Right renal cortex interstitium (tissue), 3 donors: ENCODE measurements around the gene DBNDD2. TPM values are rescaled to one million over a fixed set of nuclear protein-coding genes. Genes with fewer than 3 reads are reported as not detected.

Source experiments
- DNase-seq, 3 donors: peaks; one replicate each; pipeline ENCODE4 v3.0.0-alpha.2; 2013; ENCODE audit warnings: low read depth in 3 of 3, low spot score in 2 of 3
- polyA plus RNA-seq, 3 donors: library from polyadenylated mRNA; unstranded; fragments of 120-200 nt; gene quantifications; one replicate each; pipeline ENCODE4 v1.2.1, GENCODE V29; 2013; ENCODE audit not compliant: insufficient read length in 3 of 3

Gene DBNDD2
- polyA plus RNA-seq, 3 donors: 25.0 to 31.1 (median 27.0) TPM

DNA sequence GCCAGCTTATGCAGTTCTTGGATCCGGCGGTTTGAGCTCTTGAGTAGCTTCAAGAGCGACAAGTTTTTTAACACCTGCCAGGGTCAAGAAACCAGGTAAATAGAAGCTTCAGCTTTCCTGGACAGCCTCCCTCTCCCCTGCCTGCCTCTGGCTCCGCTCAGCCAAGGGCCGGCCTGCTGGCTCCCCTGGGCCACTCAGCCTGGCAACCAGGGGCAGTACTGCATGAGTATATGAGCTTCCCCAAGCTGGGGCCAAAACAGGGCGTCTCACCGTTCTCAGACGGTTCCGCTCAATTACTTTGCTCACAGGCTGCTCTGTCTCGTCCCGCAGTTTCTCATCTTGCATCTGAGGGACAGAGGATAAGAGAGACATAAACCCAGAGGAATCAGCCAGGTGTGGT, 30.8 kb upstream of the DBNDD2 start:
- DNase-seq: peak in 1 of 3 donors; percentile 41

DNA sequence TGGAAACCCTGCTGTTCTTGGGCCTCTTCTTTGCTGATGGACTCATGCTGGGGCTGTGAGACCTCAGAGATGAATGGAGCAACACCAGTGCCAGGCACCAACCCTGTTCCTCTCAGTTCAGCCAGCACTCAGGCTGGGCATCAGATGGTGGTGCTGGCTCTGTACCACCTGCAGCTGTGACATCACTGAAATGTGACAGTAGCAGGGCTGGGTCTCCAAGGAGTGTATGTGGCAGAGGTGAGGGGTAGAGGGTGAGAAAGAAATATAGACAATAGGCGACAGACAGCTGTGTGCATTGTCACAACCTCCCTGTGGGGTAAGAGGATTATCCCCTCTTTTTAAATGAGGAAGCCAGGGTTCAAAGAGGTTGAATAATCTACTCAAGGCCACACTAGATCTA, 29.9 kb upstream of the DBNDD2 start, which contains the start of gene TP53TG5:
Gene TP53TG5, minus strand, starts transcription at position 135 of the 400 bp plus-strand sequence. Its CDS starts 89 bp downstream, at position 46.
- DNase-seq: no peak

DNA sequence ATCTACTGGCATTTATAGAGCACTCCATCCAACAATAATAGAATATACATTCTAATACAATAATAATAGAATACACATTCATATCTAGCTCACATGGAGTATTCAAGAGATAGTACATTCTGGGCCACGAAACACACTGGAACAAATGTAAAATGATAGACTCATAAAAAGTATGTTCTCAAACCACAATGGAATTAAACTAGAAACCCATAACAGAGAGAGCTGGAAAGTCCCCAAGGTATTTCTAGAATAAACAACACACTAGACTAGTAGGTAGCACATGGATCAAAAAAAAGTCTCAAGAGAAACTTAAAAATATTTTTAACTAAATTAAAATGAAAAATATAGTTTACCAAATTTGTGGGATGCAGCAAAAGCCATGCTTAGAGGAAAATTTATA, 20.8 kb upstream of the DBNDD2 start:
- no peak for DNase-seq

DNA sequence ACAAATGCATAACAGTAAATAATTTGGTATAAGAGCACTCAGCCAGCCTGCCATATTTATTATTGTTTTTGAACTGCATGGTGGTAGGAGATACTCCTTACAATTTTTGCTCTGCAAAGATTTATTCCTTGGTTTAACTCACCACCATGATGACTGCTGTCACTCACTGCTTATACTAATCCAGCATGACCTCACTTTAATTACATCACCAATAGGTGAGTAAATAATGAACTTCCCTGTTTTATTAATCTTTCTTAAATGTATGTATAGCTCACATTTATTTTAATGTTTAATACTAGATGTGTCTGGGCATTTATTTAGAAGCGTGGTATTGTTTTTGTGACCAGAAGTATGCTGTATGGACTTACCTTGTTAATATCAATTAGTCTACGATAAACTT, 17.2 kb upstream of the DBNDD2 start:
- no peak for DNase-seq

DNA sequence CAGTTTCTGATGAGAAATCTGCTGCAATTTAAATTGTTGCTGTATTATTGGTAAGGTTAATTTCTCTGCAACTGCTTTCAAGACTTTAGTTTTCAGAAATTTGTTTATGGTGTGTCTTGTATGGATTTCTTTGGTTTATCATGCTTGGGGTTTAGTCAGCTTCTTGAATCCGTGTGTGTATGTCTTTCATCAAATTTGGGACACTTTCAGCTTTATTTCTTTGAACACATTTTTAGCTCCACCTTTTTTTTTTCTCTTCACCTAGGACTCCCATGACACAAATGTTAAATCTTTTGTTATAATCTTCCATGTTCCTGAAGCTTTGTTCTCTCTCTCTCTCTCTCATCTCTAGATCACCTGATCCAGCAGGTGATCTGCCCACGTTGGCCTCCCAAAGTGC, 16.5 kb upstream of the DBNDD2 start:
- DNase-seq: no peak

DNA sequence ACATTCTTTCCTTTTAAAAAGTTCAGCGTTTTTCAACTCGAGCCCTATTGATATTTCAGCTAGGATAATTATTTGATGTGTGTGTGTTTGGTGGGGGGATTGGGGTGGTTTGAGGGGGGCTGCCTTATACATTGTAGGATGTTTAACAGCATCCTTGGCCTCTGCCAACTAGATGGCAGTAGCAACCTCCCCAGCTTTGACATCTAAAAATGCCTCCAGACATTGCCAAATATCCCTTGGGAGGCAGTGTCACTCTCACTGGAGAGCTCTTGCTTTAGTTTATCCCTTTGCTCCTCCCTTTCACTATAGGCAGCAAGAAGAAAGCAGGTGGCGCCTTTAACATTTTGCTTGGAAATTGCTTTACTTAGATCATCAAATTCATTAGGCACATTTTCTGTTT, 15.4 kb upstream of the DBNDD2 start:
- no peak for DNase-seq

DNA sequence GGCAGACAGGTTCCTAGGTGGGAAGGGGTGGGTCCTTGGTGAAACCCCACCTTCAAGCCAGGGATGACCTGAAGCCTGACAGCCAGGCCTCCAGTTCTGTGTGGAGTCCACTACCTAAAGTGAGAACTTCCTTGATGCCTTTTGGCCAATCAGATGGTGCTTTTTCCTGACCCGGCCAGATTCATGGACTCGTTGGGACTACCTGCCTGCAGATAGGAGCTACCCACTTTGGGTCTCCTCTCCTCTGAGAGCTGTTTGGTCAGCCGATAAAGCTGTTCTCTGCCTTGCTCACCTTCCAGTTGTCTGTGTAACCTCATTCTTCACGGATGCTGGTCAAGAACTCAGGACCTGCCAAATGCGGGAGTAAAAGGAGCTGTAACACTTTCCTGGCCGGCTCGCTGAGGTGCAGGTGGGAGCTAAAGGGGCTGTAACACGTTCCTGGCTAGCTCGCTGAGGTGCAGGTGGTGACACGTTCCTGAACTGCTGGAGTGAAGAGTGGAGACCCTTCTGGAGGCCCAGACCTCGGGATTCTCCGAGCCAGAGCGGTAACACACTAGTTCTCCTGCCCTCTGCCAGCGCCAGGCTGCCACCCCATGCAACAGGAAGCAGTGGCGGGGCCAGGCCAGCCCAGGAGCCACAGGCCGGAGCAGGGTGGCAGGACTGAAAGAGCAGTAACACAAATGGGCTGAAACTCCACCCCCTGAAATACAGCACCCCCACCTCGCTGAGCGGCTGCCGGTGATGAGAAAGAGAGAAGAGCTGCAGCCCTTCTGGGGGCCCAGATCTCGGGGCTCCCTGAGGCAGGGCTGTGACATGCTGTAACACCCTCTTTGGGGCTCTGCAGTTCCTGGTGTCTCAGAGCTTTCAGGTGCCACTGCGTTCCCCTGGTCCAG, 13.6 kb upstream of the DBNDD2 start:
- no peak for DNase-seq

DNA sequence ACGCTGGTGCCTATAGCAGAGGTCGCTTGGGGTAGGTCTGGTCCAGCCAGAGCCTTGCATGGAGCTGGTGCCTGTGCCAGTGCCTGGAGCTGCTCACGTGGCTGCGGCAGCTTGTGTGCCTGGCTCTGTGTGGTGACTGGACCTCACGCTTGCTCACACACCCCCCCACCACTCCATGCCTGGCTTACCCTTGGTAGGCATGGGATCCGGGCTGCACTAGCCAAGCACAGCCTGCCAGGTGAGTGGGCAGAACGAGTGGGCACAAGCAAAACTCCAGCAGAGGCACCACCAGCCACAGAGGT, 13.0 kb upstream of the DBNDD2 start:
- no peak for DNase-seq

DNA sequence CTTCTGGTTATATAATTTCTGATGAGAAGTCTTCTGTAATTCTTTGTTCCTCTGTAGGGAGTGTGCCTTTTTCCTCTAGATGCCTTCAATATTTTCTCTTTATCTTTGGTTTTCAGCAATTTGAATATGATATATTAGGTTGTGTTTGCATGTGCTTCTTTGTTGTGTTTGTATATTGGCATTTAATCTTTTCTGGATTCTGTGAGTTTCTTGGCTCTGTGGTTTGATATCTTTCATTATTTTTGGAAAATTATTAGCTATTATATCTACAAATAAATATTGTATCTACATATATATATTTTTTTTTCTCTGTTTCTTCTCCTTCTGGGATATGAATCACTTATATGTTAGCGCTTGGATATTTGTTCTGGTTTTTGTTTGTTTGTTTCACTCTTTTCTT, 9.1 kb upstream of the DBNDD2 start:
- DNase-seq: no peak

DNA sequence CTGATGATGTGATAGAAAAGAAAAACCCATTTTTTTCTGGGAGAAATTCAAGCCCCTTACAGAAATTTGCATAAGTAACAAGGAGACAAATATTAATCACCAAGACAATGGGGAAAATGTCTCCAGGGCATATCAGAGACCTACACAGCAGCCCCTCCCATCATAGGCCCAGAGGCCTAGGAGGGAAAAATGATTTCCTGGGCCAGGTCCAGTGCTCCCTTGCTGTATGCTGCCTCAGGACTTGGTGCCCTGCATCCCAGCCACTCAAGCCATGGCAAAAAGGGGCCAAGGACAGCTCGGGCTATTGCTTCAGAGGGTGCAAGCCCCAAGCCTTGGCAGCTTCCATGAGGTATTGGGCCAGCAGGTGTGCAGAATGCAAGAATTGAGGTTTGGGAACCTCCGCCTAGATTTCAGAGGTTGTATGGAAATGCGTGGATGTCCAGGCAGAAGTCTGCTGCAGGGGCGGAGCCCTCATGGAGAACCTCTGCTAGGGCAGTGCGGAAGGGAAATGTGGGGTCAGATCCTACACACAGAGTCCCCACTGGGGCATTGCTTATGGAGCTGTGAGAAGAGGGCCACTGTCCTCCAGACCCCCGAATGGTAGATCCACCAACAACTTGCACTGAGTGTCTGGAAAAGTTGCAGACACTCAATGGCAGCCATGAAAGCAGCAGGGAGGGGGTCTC, 7.6 kb upstream of the DBNDD2 start:
- DNase-seq: no peak

DNA sequence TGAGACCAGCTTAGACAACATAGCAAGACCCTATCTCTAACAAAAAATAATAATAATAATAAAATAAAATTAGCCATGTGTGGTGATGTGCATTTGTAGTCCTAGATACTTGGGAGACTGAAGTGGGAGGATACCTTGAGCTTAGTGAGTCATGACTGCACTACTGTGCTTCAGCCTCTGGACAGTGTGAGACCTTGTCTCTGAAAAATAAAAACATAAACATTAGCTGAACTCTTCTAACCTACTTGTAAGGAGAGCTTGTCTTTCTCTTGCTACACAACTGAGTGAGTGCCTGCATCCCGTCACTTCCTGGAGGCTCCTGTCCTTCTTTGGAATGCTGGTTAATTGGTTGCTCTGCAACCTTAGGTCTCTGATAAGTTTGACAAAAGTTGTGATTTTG, 5.1 kb upstream of the DBNDD2 start:
- DNase-seq: no peak

DNA sequence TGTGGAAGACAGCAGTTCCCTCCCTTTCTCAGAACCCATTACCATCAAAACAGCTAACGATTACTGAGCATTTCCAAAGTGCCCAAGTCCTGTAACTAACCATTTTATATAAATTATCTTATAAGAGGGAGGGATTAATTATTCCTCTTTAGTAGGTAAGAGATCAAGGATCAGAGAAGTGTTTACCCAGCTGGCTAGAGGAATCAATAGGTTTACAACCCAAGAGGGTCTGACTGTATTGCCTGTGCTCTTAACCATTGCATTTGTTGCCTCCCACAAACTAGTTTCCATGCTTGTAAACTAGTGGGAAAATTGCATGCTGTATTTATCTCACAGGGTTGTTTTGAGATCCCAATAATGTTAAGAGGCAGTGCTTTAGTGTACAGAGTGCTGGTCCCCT, 3.7 kb upstream of the DBNDD2 start:
- DNase-seq: no peak

DNA sequence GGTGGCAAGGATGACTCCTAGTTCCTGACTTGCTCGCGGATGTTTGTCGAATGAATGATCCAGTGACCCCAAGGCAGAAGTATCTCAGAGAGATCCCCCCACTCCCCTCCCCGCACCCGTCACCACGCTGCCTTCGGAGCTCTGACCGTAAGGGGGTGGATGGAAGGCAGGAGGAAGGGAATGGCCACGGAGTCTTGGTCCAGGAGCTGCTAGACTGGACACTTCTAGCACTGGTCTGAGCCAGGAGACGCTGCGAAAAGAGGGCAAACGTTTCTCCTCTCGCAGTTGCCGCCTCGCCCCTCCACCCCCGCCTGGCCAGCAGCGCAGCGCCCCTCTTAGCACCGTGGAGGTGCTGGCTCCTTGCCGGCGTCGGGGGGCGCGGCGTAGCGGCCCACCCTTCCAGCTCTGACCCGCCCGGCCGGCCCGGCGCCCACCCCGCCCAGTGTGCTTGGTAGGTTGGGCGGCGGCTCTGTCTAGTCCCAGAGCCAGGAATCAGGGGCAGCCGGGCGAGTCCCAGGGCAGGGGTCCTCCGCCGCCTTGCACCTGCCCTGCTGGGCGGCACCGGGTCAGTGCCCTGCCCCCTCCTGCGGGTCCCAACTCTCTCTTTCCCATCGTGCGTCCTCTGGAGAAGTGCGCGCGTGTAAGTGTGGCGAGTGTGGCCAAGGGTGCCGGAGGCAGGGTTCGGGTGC, 2.4 kb upstream of the DBNDD2 start:
- DNase-seq: no peak

DNA sequence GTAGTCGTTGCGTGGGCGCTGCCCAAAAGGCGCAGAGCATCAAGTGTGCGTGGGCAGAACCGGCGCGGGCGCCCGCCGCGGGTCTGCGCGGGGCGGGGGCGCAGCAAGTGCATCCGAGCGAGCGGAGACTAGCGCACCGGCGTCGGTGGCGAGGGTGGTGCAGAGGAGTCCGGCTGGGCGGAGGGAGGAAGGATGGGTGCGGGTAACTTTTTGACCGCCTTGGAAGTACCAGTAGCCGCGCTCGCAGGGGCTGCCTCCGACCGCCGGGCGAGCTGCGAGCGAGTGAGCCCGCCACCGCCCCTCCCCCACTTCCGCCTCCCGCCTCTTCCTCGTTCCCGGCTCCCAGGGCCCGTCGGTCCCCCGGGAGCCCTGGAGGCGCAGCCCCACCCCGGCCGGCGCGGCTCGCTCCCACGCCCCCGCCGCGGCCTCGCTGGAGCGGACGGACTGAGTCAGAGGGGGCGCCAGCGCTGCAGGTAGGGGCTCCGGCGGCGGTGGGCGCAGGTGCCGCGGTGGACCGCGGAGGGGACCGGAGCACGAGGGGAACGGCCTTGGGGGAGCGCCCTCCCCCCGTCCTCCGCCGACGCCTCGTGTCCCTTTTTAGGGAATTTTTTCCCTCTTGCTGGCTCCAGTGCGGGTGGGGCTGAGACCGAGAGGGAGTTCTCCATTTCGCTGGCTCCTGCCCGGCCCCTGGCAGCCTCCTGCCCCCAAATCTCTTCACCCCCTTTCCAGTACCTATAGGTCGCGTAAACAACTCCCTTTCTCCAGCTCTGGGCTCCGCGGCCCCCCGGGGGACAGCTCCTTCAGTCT, 1.6 kb upstream of the DBNDD2 start:
- peak in 1 of 3 donors; percentile 13 for DNase-seq

DNA sequence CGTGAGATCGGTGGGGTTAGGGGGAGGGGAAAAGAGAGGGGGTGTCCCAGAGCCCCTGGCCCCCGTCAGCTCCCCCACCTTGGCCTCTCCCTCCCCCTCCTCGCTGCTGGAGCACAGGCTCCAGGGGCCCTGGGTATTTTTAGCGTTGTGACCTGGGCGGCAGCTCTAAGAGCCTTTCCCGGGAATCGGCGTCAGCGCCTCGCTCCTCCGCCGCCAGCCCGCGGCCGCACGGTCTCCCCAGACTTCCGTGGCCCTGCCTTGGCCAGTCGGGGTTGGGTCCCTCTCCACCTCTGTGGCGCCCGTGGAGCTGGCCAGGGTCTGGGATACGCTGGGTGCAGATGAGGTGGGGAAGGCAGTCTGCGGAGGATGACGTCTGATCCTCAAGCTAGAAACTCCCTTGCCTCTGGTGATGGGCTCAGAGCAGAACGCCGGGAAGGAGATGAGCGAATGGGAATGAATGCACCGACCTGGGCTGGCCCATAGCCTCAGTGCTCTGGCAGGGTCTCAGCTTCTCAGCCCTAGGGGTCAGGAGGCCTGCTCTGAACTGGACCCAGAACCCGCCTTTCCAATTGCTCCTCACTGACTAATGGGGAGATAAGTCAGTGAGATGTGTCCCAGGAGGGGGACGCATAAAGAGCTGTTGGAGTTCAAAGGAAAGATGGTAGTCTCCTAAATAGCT, 883 bp upstream of the DBNDD2 start:
- peak in 1 of 3 donors; percentile 8 for DNase-seq

DNA sequence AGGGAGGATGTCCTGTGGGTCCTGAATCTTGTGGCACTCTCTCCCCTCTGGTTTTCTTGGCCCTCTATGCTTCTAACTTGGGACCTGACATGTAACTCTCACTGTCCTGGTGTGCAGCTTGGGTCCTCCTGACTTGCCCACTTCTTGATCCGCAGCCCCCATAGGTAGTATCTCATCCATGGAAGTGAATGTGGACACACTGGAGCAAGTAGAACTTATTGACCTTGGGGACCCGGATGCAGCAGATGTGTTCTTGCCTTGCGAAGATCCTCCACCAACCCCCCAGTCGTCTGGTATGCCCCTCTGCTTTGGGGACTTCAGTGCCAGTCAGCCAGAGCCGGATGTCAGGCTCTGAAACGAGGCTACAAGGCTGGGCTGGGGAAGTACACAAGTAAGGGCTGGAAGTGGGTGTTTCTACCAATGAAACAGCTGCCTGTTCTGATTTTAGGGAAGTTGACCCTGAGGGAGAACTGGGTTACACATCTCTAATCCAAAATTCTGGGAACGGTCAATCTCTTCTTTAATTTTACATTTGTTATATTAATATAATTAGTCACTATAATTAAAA, 641 bp downstream of the DBNDD2 start:
- no peak for DNase-seq

DNA sequence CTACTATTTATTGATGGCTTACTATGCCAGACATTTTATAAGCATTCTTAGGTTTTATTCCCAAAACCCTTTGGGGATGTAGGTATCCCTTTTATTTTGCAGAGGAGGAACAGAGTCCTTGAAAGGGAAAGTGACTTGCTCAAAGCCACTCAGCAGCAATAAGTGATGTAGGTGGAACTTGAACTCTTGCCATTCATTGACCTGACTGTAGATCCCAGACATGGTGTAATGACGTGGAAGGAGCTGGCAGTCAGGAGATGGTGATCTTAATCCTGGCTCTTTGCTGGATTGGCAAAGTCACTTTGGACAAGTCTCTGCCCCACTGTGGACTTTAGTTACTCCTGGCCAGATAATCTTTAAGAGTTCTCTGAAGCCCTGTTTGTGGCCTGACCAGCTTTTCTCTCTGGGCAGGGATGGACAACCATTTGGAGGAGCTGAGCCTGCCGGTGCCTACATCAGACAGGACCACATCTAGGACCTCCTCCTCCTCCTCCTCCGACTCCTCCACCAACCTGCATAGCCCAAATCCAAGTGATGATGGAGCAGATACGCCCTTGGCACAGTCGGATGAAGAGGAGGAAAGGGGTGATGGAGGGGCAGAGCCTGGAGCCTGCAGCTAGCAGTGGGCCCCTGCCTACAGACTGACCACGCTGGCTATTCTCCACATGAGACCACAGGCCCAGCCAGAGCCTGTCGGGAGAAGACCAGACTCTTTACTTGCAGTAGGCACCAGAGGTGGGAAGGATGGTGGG, 1.6 kb downstream of the DBNDD2 start:
- DNase-seq: no peak

DNA sequence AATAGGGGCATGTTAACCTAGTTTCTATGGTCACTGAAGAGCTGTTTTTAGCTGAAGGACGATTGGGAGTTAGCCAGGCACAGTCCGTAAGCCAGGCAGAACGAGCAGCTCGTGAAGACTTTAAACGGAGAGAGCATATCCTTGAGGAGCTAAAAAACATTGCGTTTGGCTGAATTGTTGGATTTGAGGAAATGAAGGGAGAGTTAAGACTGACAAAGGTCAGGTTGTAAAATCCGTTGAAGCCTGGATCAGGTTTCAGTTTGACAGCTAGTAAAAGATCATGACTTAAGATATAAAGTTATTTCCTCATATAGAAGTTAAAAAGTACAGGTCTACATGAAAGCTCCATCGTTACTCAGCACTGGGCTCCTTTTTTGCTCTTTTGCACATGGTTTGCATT, 2.8 kb downstream of the DBNDD2 start:
- no peak for DNase-seq

DNA sequence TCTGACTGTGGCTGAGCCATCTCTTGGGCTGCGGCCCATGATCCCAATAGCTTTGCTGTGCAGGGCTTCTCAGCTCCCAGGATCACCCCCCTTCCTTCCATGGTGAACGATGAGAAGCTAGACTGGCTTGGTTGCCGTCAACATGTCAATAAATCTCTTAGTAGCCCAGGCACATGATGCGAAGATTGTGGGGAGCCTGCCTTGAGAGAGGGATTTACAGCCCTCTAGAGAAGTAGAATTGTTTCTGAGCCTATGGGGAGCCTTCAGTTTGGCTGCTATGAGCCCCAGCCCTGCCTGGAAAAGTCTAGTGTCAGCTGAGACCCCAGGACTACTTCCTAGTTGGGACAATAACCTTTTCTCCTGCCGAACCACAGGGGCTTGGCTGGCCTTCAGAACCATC, 4.6 kb downstream of the DBNDD2 start:
- DNase-seq: no peak
